DND-41 (cell line): Measurements from ENCODE around the gene SLX4.

Source experiments
- ATAC-seq: fragments of 200-7000 bp; cut with Tn5 transposase; 3 replicates; pipeline ENCODE4 v1.9.1; 2021; ENCODE audit warnings: low read depth; ENCODE audit not compliant: insufficient read depth
- DNase-seq: peaks from one replicate; pipeline ENCODE4 v3.0.0-alpha.2; 2020
- H2AFZ ChIP-seq: 2 replicates; pipeline ENCODE4 v1.6.0; 2012; ENCODE audit warnings: low read depth, low read length
- H3K27ac ChIP-seq: 2 replicates; pipeline ENCODE4 v1.5.1; 2012; ENCODE audit warnings: low read length, inconsistent platforms
- H3K27me3 ChIP-seq: fragments of 200-600 bp; sonication (generic); 2 replicates; pipeline ENCODE4 v1.6.0; 2012; ENCODE audit warnings: low read length, mild to moderate bottlenecking, inconsistent platforms; ENCODE audit not compliant: insufficient read depth, poor library complexity
- H3K36me3 ChIP-seq: 2 replicates; pipeline ENCODE4 v1.5.1; 2012; ENCODE audit warnings: low read length, inconsistent platforms; ENCODE audit not compliant: insufficient read depth
- H3K4me1 ChIP-seq: 2 replicates; pipeline ENCODE4 v1.5.1; 2012; ENCODE audit warnings: mild to moderate bottlenecking, low read length; ENCODE audit not compliant: insufficient read depth
- H3K4me2 ChIP-seq: 2 replicates; pipeline ENCODE4 v1.6.0; 2012; ENCODE audit warnings: mild to moderate bottlenecking, moderate library complexity, low read length, inconsistent platforms; ENCODE audit not compliant: insufficient read depth
- H3K4me3 ChIP-seq, 2 experiments: fragments of 200-600 bp in 1 of 2; shearing (Covaris generic) in 1 of 2; 2 replicates each; pipeline ENCODE4 v1.5.1; 2012 to 2016; ENCODE audit warnings: inconsistent platforms in 2 of 2, low read length in 2 of 2, mild to moderate bottlenecking in 2 of 2, low read depth in 1 of 2, moderate library complexity in 1 of 2
- H3K79me2 ChIP-seq: 2 replicates; pipeline ENCODE4 v1.6.0; 2012; ENCODE audit warnings: low read length, inconsistent platforms; ENCODE audit not compliant: insufficient read depth
- H3K9ac ChIP-seq: 2 replicates; pipeline ENCODE4 v1.6.0; 2012; ENCODE audit warnings: low read depth, mild to moderate bottlenecking, inconsistent platforms, low read length, moderate library complexity
- H3K9me3 ChIP-seq: 2 replicates; pipeline ENCODE4 v1.5.1; 2012; ENCODE audit warnings: low read length, moderate library complexity, mild to moderate bottlenecking, inconsistent platforms; ENCODE audit not compliant: insufficient read depth, severe bottlenecking
- H4K20me1 ChIP-seq: 2 replicates; pipeline ENCODE4 v1.6.0; 2012; ENCODE audit warnings: low read length; ENCODE audit not compliant: insufficient read depth
- CTCF ChIP-seq: IDR thresholded peaks from 2 replicates; pipeline ENCODE4 v1.5.1; 2012; ENCODE audit warnings: borderline replicate concordance, low read length, moderate library complexity, mild to moderate bottlenecking; ENCODE audit not compliant: poor library complexity, severe bottlenecking; ENCODE audit errors: extremely low read depth
- EZH2 ChIP-seq: IDR thresholded peaks from 3 replicates; pipeline ENCODE4 v1.6.1; 2012; ENCODE audit warnings: borderline replicate concordance, low read depth, mild to moderate bottlenecking, moderate library complexity, low read length, inconsistent platforms; ENCODE audit not compliant: severe bottlenecking

SLX4 gene

GRCh38 chr16:3589001-3589400, 22.4 kb downstream of the SLX4 start:
- H3K27me3 ChIP-seq = no peaks in the 10 kb centered on the region
- H3K4me1 ChIP-seq = no peaks in the 10 kb centered on the region
- DNase-seq (no peak), ATAC-seq (no peak)
- no peaks in the 10 kb centered on the region for H4K20me1 ChIP-seq
- no peaks in the 10 kb centered on the region for H3K79me2 ChIP-seq
- H3K4me3 ChIP-seq = no peak overlapping the region
- no peak overlapping the region for H3K4me2 ChIP-seq
- no peaks in the 10 kb centered on the region for H3K9me3 ChIP-seq
- H3K27ac ChIP-seq = no peak overlapping the region
- H3K36me3 ChIP-seq = peaks cover 39% of the 10 kb centered on the region
- H2AFZ ChIP-seq = no peak overlapping the region
- no peak for TF ChIP-seq EZH2
- no peak for TF ChIP-seq CTCF
- H3K9ac ChIP-seq = no peak overlapping the region

- ATAC-seq = no peak
Measured at GRCh38 chr16:3587547-3588110, 23.8 kb downstream of the SLX4 start.

DNA sequence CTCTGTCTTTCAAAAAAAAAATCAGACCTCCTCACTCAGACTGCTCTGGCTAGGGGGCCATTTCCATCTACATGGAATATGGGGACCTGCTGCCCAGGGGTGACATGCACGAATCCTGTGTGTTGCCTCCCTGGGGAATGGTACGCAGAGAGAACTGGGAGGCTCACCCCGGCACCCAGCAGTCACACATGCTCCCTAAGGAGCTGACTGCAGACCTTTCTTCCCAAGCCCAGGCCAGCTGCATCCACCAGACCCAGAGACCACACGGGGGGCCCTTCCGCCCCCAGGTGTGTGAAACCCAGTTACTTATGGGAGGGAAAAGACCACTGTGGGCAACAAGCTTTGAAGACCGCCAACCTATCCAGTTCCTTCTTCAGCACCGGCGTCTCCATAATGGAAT, 27.0 kb downstream of the SLX4 start:
- TF ChIP-seq EZH2 = no peak
- no peak for TF ChIP-seq CTCF
- Histone ChIP-seq H3K36me3 (peaks cover 26% of the 10 kb centered on the region), H3K9ac (no peak overlapping the region), H3K4me3 (no peak overlapping the region), H4K20me1 (0 out of 2 replicates have a peak, but pooled peaks cover 2% of the 10 kb centered on the region), H3K9me3 (no peaks in the 10 kb centered on the region), H2AFZ (no peak overlapping the region), H3K4me2 (no peak overlapping the region), H3K79me2 (no peaks in the 10 kb centered on the region), H3K4me1 (peaks cover 7% of the 10 kb centered on the region), H3K27me3 (no peaks in the 10 kb centered on the region), H3K27ac (no peak overlapping the region)
- ATAC-seq = no peak
- no peak for DNase-seq

More at GRCh38 chr16:3587547-3588110, 23.8 kb downstream of the SLX4 start:
- no peaks in the 10 kb centered on the region for H3K27me3 ChIP-seq
- no peak overlapping the region for H3K27ac ChIP-seq
- H3K9me3 ChIP-seq = no peaks in the 10 kb centered on the region
- peaks cover 48% of the 10 kb centered on the region for H3K36me3 ChIP-seq
- no peaks in the 10 kb centered on the region for H3K4me1 ChIP-seq
- H3K4me2 ChIP-seq = no peak overlapping the region
- no peak for TF ChIP-seq CTCF
- no peaks in the 10 kb centered on the region for H3K79me2 ChIP-seq
- no peaks in the 10 kb centered on the region for H4K20me1 ChIP-seq
- DNase-seq = no peak
- H3K4me3 ChIP-seq = no peak overlapping the region
- no peak overlapping the region for H3K9ac ChIP-seq
- H2AFZ ChIP-seq = no peak overlapping the region
